Fibroblast of gingiva (primary cell): ENCODE measurements around the gene CUL2.
A peak's percentile ranks its signal among the peaks of the same experiment; 100 is the strongest.
"Not testable (repeated sequence)": the region's sequence is repeated elsewhere in the genome, so short reads cannot be mapped to it uniquely, and the experiment has no call there.

Source experiments
- DNase-seq: peaks from one replicate; pipeline ENCODE4 v3.0.0-alpha.2; 2011; ENCODE audit warnings: low read depth

The CUL2 gene

DNA sequence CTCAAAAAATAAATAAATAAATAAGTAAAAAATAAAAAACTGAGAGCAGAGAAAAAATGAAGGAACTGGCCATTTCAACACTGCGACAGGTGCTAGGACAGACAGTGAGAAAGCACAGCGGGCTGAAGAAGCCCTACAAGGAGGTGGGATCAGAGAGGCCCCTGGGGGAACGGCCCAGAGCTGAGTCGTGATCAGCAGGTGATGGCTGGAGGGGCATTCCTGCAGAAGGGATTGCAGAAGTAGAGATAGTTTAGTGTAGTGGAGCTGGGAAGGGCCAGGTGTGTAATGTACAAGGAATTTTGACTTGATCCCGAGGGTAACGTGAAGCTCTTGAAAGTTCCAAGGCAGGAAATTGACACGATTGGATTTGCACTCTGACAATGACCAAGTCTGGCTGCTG is 112.1 kb downstream of the CUL2 start:
- DNase-seq, result no peak

DNA sequence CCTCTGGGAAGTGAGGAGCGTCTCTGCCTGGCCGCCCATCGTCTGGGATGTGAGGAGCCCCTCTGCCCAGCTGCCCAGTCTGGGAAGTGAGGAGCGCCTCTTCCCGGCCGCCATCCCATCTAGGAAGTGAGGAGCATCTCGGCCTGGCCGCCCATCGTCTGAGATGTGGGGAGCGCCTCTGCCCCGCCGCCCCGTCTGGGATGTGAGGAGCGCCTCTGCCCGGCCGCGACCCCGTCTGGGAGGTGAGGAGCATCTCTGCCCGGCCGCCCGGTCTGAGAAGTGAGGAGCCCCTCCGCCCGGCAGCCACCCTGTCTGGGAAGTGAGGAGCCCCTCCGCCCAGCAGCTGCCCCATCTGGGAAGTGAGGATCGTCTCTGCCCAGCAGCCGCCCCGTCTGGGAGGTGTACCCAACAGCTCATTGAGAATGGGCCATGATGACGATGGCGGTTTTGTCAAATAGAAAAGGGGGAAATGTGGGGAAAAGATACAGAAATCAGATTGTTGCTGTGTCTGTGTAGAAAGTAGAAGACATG is 113.7 kb downstream of the CUL2 start:
- DNase-seq, result not testable (repeated sequence)

DNA sequence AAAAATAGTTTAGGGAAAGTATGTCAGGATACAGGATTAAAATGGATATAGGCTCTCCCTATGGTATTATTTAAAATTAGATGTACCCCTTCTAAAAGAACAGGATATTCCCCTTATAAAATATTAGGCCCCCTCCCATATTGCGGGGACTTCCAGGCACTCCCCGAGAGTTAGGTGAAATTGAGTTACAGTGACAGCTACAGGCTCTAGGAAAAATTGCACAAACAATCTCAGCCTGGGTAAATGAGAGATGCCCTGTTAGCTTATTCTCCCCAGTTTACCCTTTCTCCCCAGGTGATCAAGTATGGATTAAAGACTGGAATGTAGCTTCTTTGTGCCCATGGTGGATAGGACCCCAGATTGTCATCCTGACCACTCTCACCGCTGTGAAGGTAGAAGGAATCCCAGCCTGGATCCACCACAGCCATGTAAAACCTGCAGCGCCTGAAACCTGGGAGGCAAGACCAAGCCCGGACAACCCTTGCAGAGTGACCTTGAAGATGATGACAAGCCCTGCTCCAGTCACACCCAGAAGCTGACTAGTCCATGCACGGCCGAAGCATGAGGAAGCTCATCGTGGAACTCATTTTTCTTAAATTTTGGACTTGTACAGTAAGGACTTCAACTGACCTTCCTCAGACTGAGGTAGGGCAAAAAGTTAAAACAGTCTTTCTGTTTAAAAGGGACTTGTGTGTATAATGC is 115.6 kb downstream of the CUL2 start:
- DNase-seq, result not testable (repeated sequence)

DNA sequence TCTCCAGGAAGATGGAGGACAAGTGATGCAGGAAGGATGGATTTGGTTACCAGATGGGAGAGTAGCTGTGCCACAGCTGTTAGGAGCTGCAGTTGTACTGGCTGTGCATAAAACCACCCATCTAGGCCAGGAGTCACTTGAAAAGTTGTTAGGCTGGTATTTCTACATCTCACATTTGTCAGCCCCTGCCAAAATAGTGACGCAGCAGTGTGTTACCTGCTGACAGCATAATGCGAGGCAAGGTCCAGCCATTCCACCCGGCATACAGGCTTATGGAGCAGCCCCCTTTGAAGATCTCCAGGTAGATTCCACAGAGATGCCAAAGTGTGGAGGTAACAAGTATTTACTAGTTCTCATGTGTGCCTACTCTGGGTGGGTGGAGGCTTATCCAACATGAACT is 116.4 kb downstream of the CUL2 start:
- DNase-seq, result not testable (repeated sequence)

GRCh38 chr10:34973121-34973520 is 117.0 kb downstream of the CUL2 start:
- not testable (repeated sequence) for DNase-seq

- not testable (repeated sequence) for DNase-seq
These were observed 117.5 kb downstream of the CUL2 start for GRCh38 chr10:34972591-34972990.

- not testable (repeated sequence) for DNase-seq
These were observed 118.4 kb downstream of the CUL2 start for GRCh38 chr10:34971606-34972334.

DNA sequence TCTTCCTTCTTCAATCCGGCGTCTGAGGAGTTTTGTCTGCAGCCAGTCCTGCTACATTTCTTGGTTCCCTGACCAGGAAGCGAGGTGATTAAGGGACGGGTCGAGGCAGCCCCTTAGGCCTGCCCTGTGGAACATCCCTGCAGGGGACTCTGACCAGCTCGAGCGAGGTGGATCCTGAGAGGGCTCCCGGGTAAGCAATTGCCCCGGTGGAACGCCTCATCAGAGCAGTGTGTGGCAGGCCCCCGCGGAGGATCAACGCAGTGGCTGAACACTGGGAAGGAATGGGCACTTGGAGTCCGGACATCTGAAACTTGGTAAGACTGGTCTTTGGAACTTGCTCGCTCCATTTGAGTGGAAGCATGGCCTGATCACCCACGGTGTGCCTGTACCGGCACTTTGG is 121.0 kb downstream of the CUL2 start:
- no peak for DNase-seq

GRCh38 chr10:34967335-34967880 is 122.7 kb downstream of the CUL2 start:
- DNase-seq, result peak; percentile 62

GRCh38 chr10:34966451-34966850 is 123.7 kb downstream of the CUL2 start:
- DNase-seq, result peak; percentile 31

GRCh38 chr10:34966040-34966439 is 124.1 kb downstream of the CUL2 start:
- no peak for DNase-seq

GRCh38 chr10:34964166-34964800 is 125.9 kb downstream of the CUL2 start:
- DNase-seq, result no peak

GRCh38 chr10:34962866-34963265 is 127.3 kb downstream of the CUL2 start:
- DNase-seq, result no peak

GRCh38 chr10:34960983-34961382 is 129.2 kb downstream of the CUL2 start:
- DNase-seq, result peak; percentile 13

DNA sequence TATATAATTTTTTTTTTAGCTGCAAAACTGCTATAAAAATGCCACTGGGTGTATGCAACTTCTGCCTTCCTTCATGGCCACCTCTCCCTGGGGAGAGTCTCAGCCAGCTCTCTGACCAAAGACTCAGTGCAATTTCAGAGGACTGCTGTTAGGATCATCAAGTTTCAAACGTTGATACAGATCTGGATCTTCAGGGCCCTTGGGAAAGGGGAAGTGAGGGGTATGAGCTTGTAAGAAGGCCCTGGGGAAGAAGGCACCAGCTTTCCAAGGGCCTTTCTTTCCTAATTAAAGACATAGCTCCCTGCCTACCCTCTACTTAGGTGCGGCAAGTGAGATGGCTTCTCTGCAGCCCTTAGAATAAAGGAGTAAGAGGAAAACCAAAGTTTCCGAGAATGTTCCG is 130.4 kb downstream of the CUL2 start:
- no peak for DNase-seq

DNA sequence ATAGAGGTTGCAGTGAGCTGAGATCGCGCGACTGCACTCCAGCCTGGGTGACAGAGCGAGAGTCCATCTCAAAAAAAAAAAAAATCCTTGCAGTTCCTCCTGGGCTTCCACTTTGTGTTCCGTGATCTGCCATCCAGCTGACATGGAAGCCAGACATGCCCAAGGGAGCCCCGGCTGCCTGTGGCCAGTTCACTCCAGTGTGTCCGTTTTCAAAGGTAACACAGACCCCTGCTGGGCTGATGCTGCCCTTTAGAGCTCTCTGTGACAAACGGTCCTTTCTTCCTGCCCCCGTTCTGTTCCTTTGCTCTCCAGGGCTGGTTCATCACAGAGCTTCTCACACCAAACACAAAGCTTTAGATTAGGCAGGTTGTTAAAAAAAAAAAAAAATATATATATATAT is 130.8 kb downstream of the CUL2 start:
- no peak for DNase-seq
